ENCODE measurements around the gene AMBP.

Gene AMBP

DNA sequence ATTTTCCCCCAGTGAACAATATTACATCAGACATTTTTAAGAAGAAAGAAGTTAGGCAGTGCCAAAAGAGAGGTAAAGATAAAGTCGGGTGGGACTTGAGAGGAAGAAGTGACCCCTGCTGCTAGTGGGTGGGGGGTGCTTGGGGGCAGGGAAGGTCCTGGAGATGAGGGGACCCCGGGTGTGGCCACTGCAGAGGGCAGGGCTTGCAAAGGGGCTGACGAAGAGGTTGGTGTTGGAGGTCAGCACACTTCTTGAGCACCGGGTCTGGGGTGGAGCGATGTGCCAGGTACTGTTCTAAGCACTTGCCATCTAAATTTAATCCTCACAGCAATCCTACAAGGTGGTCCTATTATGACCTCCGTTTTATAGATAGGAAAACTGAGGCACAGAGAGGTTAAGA lies 62.0 kb downstream of the AMBP start:
- FAIRE-seq (no peak), DNase-seq (ENCODE audit: insufficient read length, low spot score) (no peak)
- TF ChIP-seq, protein P1, sequence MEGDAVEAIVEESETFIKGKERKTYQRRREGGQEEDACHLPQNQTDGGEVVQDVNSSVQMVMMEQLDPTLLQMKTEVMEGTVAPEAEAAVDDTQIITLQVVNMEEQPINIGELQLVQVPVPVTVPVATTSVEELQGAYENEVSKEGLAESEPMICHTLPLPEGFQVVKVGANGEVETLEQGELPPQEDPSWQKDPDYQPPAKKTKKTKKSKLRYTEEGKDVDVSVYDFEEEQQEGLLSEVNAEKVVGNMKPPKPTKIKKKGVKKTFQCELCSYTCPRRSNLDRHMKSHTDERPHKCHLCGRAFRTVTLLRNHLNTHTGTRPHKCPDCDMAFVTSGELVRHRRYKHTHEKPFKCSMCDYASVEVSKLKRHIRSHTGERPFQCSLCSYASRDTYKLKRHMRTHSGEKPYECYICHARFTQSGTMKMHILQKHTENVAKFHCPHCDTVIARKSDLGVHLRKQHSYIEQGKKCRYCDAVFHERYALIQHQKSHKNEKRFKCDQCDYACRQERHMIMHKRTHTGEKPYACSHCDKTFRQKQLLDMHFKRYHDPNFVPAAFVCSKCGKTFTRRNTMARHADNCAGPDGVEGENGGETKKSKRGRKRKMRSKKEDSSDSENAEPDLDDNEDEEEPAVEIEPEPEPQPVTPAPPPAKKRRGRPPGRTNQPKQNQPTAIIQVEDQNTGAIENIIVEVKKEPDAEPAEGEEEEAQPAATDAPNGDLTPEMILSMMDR (IDR thresholded peaks at IDR 0.05; ENCODE audit: insufficient read depth, missing control alignments): no peak

DNA sequence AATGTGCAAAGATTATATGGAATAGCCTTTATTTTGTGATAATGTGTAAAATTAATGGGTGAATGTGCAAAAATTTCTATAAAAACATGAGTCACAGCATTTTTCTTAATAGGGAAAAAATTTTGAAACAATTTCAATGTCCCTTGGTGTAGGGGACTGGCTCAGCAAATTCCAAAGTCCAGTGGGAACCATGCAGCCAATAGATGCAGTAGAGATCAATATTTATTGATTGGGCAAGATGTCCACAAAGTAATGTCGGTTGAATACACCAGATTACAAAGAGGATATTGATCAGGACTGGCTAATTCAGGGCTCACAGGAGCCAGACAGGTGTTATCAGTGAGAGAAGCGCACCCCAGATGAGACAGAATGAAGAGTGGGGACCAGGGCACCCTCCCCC lies 62.5 kb downstream of the AMBP start:
- DNase-seq (ENCODE audit: insufficient read length, low spot score) (no peak), FAIRE-seq (no peak)
- TF ChIP-seq, protein P1 (IDR thresholded peaks at IDR 0.05; ENCODE audit: insufficient read depth, missing control alignments): no peak

DNA sequence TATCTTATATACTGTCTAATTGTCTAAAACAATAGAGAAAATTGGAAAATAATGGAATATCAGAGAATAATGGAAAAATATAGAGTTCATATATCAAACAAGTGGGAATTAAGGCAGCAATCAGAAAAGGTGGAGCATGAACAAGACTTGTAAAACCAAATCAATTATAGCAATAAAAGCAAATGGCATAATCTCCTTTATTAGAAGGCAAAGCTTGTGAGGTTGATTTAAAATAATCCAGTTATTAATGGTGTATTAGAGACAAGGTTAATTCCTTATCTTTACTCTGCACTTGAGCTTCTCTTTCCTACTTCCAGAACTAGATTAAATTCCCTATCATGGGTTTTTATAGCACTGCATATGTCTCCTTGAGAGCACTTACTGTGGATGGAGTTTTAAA lies 64.1 kb downstream of the AMBP start:
- FAIRE-seq (peak; percentile 41), DNase-seq (ENCODE audit: insufficient read length, low spot score) (no peak)
- TF ChIP-seq, protein P1 (IDR thresholded peaks at IDR 0.05; ENCODE audit: insufficient read depth, missing control alignments): no peak

DNA sequence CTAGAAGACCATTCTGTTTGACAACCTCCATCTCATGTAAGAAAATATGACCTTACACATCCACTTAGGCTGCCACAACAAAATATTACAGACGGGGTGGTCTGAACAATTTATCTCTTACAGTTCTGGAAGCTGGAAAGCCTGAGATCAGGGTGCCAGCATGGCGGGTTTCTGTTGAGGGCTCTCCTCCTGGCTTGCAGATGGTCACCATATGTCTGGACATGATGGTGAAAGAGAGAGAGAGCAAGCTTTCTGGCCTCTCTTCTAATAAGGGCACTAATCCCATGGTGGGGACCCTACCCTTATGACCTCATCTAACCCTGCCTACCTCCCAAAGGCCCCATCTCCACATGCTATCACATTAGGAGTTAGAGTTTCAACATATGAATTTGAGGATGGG lies 66.0 kb downstream of the AMBP start:
- DNase-seq (ENCODE audit: insufficient read length, low spot score) (no peak), FAIRE-seq (no peak)
- TF ChIP-seq, protein P1 (IDR thresholded peaks at IDR 0.05; ENCODE audit: insufficient read depth, missing control alignments): no peak

DNA sequence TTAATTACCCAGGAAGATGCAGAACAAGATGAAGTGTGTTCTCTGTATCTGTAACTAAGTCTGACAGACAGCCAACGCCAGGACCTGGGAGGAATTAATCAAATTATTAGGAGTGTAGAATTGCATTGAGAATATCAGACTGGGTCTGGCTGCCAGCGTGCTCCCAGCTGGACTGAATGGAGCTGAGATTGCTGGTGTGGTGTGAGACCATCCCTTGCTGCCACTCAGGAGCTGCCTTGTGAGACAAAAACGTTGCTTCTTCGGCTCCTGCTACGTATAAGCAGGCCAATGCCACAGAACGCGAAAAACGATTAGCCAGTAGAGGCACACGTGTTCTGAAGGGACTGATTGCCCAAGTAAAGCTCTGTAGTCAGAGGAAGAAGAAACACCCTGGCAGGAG lies 66.8 kb downstream of the AMBP start:
- DNase-seq (ENCODE audit: insufficient read length, low spot score): no peak
- TF ChIP-seq, protein P1 (IDR thresholded peaks at IDR 0.05; ENCODE audit: insufficient read depth, missing control alignments): no peak
- FAIRE-seq: no peak

Measured in D721Med (cell line).